Stimulated activated CD8-positive, alpha-beta memory T cell treated with anti-CD3 and anti-CD28 coated beads, Interleukin-4, amount 100 ng/mL, for 1 hour (primary cell): ENCODE data around the gene LZTR1.
A peak's percentile ranks its signal among the peaks of the same experiment; 100 is the strongest.
"Not testable (repeated sequence)": the region's sequence is repeated elsewhere in the genome, so short reads cannot be mapped to it uniquely, and the experiment has no call there.

Experiments used
- DNase-seq, 2 donors: peaks; one replicate each; pipeline ENCODE4 v3.0.0-alpha.2; 2020; ENCODE audit warnings: low read depth in 2 of 2, low spot score in 1 of 2

The LZTR1 gene

DNA sequence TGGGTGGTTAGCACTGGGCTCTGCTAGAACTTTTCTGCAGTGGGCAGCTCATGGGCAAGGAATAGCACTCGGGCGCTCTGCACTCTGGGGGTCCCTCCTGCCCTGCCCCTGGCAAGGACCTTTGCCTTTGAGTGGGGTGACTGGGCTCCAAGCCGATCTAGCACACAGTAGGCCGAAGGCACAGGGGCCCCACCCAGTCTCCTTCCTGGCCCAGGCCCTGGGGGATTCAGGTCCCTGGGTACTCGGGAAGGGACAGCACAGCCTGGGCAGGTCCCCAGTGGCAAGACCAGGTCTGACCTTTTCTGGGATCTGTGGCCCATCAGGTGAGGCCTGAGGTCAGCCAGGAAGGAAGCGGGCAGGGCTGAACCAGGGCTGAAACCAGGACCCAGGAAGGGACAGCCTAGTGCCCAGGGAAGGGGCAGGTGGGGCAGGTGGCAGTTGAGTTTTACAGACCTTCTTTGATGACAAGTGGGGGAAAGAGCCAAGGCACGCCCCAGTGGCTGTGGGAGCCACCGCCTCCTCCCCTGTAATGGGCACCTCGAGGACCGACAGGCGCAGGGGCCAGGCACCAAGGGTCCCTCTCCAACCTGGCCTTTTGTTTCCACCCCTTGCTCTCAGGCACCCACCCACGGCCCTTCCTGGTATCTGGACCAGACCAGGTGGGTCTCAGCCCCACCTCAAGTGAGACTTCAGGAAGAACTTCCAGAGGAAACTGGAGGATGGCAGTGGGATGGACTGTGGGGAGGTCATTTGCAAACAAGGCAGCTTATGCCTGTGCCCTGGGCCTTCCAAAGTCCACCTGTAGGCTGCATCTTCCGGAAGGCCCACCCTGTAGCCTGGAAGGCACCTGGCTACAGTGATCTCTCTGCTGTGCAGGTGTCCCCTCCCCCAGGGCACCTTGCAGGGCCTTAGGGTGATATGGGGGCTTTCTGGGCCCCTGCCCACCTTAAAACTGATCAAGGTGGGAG lies 15.9 kb upstream of the LZTR1 start:
- DNase-seq: no peak

DNA sequence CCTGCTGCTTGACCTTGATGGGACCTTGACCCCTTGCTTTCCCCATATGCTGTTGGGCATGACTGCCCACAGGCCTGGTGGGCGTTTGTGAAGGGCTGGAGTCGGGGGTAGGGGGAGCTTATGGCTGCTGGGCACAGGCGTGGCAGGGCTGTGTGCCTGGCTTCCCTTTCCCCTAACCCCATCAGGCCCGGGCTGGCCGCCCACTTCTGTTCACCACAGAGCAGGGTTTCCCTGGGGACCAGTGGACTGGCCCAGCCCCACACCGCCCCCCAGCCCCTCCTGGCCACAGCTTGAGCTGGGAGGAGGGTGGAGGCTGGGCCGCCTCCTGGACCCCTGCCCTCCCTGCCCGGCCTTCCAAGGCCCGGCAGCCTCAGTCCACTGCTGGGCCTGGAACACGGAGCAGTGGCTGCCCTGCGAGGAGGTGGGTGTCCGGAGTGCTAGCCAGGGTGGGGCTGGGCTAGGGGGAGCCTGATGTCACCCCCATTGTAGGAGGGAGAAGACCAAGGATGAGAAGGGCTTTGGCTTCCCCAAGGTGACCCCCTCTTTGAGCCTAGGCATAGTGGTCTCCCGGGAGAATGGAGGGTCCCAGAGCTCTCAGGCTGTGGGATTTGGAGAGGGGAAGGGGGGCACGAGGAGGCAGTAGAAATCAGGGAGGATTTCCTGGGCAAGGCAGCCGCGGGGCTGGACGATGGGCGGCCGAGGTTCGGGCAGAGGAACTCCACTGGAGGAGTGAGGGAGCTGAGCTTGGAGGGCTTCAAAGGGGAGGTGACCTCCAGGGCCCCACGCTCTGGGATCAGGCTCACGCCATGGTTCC lies 15.0 kb upstream of the LZTR1 start, which contains the start of gene AIFM3:
Gene AIFM3, plus strand, starts transcription at position 373 of the 814 bp plus-strand sequence. CDS start 690 bp downstream, outside the sequence.
- DNase-seq: no peak

DNA sequence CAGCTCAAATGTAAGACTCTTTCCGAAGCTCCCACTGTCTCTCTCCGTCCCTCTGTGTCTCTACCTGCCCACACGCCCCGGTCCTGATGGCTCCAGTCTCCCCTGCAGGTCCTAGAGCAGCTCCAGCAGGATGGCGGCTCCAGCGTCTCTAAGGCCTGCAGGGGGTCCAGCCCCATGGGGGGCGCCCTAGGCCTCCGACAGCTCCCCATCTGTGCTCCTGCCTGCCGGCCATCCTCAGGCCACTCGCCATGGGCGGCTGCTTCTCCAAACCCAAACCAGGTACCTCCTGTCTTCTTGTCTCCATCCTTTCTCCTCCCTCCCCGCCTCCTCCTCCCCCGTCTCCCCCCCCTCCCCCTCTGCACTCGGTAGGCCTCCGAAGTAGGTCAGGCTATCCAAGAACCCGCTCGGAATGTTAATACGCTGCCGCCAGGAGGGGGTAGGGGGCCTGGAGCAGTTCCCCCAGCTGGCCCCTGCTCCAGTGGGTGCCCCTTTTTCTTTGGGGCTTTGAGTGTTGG lies 14.3 kb upstream of the LZTR1 start:
- DNase-seq: no peak

DNA sequence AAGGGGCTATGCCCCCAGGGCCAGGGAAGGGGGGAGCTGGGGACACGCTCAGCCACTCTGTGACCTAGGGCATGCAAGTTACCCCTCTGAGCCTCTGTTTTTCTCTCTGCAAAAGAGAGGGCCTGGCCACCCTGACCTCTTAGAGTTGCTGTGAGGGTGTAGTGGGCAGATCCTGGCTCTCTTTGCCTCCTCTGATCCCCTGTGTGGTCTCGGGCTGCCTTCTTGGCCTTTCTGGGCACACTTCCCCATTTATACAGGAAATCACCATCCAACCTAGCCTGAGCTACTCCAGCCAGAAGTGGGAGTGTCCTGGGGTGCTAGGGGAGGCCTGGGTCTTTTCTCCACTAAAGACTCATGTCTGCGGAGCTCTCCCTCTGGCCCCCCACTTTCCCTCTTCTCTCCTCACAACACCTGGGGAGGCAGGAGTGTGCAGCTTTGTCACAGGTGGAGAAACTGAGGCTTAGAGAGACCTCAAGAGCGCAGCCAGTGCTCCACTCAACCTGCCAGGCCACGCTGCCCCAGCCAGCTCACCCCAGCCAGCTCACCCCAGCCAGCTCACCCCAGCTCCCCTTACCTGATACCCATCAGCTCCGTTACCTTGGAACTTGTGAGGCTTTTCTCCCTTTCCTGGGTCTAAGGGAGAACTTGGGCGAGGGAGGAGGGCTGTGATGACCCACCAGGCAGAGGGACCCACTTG lies 13.7 kb upstream of the LZTR1 start:
- no peak for DNase-seq

DNA sequence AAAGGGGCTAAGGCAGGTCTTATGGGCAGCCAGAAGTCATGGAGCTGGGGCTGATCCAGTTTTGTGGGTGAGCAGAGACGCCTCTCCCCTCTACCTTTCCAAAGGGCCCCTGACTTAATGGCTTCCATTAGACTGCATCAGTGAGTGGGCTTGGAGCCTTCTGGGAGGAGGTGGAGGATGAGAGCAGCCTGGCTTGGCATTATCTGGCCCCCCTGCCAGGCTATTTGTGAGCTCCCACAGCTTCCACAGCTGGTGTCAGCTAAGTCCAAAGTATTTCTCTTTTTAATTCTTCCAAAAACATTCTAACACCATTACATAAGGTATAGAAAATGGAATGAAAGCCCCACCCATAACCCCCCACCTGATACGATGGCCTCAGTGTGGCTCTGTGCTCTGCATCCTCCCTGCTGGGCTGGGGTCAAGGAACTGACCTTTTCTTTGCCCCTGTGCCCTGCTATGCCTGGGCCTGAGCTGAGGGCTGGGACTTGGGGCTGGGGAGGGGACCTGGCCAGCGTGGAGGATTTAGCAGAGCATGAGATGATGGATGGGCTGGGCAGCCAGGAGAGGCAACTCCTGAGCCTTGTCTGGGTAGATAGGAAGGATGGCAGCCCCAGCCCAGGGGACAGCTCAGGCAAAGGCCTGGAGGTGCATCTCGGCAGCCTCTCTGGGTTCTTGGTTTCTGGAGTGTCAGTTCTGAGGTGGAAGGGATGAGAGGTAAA lies 11.0 kb upstream of the LZTR1 start:
- DNase-seq: no peak

DNA sequence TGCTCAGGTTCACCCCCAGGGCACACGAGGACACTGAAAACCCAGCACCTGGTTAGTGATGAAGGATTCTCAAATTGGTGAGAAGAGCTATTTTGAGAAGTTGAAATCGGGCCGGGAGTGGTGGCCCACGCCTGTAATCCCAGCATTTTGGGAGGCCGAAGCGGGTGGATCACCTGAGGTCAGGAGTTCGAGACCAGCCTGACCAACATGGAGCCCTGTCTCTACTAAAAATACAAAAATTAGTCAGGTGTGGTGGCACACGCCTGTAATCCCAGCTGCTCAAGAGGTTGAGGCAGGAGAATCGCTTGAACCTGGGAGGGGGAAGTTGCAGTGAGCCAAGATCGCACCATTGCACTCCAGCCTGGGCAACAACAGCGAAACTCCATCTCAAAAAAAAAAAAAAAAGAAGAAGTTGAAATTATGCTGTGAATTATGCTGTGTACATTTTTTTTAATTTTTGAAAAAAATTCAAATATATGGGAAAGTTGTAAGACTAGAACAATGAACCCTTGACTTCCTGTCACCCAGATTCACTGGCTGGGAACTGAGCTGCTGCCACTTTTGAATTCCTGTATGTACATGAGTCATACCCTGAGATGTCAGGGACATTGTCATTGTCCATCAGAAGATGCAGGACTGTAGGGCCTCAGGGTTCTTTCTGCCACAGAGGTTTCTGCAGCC lies 9.9 kb upstream of the LZTR1 start:
- DNase-seq: not testable (repeated sequence)

DNA sequence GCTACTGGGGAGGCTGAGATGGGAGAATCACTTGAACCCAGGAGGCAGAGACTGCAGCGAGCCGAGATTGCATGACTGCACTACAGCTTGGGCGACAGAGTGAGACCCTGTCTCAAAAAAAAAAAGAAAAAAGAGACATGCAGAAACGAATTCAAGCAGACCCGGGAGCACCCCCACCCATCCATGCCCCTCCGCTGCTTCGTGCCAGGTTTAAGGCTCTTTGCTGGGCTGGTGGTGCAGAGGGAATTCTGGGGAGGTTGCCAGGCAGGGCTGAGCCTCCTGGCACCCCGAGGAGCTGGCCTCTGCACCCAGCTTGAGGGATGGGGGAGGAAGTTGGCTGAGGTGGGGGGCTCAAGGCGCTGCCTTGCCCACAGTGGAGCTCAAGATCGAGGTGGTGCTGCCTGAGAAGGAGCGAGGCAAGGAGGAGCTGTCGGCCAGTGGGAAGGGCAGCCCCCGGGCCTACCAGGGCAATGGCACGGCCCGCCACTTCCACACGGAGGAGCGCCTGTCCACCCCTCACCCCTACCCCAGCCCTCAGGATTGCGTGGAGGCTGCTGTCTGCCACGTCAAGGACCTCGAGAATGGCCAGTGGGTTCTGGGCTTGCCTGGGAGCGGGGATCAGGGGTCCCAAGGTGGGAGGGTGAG lies 9.0 kb upstream of the LZTR1 start:
- no peak for DNase-seq

DNA sequence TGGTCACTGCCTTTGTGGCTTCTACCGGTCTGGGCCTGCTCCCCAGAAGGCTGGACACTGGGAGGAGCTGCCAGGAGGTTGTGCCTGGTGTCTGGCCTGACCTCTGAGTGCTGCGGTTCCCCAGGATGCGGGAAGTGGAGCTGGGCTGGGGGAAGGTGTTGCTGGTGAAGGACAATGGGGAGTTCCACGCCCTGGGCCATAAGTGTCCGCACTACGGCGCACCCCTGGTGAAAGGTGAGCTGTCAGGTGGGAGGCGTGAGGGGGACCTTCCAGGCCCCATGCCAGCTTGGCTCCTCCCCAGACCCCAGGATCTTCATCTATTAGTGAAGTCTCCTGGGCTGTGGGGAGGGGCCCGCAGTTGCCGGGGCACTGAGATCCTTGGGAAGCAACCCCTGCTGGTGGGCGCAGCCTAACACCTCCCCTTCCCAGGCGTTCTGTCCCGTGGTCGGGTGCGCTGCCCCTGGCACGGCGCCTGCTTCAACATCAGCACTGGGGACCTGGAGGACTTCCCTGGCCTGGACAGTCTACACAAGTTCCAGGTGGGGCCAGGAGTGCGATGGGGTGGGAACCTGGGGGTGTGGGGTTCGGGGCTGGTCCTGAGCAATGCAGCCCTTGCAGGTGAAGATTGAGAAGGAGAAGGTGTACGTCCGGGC lies 8.3 kb upstream of the LZTR1 start:
- no peak for DNase-seq

DNA sequence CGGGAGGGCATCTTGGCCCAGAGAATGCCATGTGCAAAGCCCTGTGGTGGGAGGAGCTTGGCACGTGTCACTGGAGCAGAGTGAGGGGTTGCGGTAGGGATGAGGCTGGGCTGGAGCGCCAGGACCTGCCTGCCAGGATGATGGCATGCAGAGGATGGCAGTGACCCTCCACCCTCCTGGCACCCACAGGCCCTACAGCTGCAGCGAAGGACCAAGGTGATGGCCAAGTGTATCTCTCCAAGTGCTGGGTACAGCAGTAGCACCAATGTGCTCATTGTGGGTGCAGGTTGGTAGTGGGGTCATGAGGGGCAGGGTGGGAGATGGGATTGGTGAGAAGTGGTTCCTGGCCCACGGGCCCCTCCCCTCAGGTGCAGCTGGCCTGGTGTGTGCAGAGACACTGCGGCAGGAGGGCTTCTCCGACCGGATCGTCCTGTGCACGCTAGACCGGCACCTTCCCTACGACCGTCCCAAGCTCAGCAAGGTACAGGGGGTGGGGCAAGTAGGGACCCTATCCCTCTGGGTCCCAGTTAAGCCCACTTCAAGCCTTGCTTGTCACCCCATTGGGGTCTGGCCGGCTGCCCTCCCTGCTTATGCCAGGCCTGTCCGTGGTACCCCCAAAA lies 7.7 kb upstream of the LZTR1 start:
- no peak for DNase-seq

DNA sequence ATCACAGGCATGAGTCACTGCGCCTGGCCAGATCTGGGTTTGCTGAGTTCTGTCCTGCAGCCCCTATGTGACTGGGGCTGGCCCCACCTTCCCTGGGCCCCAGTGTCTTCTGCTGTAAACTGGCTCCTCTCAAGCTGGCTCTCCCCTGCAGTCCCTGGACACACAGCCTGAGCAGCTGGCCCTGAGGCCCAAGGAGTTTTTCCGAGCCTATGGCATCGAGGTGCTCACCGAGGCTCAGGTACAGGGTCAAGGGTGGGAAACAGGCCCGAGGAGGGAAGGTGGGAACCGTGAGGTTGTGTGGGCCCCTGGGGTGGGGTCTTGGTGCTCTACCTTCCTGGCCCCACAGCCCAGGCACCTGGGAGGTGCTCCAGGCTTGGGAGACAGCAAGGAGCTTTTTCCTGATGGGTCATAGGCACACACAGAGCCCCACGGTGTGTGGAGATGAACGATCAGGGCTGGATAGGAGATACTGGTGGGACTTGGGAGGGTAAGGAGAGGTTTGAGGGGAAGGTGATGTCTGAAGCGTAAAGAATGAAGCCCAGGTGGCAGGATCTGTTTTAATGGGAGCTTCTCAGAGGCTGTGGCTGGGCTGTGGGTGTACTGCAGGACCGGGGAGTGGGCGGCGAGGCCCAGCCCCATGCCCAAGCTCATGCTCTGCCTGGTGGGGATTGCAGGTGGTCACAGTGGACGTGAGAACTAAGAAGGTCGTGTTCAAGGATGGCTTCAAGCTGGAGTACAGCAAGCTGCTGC lies 6.4 kb upstream of the LZTR1 start:
- no peak for DNase-seq

DNA sequence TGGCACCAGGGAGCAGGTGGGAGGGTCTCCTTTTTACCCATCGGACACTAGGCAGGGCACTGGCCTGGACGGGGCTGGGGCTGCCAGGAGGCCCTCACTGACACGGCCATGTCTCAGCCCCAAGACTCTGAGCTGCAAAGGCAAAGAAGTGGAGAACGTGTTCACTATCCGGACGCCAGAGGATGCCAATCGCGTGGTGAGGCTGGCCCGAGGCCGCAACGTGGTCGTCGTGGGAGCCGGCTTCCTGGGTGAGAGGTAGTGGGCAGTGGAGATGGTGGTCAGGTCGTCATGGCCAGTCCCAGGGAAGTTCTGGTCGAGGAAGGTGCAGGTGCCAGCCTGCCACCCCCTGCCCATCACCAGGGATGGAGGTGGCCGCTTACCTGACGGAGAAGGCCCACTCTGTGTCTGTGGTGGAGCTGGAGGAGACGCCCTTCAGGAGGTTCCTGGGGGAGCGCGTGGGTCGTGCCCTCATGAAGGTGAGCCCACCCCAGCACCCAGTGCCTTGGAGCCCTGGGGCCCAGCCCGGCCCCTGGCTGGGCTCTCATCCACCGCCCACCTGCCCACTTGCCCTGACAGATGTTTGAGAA lies 5.7 kb upstream of the LZTR1 start:
- DNase-seq: no peak

DNA sequence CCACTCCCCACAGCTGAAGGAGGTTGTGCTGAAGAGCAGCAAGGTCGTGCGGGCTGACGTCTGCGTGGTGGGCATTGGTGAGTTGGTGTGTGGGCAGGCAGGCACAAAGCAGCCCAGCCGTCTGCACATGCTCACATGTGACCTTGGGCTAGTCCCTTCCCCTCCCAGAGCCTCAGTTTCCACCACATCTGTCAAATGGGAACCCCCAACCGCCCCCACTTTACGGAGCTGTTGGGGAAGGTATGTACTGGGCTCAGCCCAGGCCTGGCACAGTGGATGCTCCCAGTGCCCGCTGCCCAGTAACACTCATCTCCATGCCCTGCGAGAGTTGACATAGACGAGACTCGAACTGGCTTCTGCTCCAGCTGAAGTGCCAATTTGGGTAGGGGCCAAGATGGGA lies 5.1 kb upstream of the LZTR1 start:
- no peak for DNase-seq

DNA sequence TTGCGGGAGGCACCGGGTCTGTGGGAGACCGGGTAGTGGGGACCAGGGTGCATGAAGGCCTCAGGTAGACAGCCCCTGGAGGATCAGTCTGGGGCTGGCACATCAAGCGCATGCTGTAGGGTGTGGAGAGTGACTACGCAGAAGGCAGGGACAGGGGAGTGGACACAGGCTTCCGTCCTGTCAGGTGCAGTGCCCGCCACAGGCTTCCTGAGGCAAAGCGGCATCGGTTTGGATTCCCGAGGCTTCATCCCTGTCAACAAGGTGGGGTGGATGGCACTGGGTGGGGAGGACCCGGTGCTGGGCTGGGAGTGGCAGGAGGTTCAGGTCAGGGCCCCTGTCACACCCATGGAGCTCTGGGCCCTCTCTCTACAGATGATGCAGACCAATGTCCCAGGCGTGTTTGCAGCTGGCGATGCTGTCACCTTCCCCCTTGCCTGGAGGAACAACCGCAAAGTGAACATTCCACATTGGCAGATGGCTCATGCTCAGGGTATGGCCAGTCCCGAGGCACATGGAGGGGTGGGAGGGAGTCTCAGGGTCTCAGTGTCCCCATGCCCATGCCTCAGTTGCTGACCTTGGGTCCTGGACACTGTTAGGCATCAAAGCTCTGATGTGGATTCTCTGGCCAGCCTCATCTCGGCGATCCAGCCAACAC lies 4.5 kb upstream of the LZTR1 start:
- DNase-seq: no peak

DNA sequence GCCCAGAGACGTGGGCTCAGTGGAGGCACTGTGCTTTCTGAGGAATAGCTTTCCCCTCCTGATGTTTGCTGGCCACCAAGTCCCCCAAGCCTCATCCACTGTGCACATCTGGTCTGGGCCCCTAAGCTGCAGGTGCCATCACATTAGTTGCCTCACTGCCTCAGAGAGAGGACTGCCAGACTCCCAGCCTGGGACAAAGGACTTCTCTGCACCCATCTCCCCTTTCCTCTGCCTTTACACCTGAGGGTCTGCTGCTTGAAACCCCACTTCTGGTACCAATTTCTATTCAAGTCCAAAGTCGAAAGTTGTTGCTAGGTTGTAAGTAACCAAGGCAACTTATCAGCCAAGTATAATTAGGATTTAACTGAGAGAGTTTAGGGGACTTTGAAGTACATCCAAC lies 3.7 kb upstream of the LZTR1 start:
- no peak for DNase-seq

DNA sequence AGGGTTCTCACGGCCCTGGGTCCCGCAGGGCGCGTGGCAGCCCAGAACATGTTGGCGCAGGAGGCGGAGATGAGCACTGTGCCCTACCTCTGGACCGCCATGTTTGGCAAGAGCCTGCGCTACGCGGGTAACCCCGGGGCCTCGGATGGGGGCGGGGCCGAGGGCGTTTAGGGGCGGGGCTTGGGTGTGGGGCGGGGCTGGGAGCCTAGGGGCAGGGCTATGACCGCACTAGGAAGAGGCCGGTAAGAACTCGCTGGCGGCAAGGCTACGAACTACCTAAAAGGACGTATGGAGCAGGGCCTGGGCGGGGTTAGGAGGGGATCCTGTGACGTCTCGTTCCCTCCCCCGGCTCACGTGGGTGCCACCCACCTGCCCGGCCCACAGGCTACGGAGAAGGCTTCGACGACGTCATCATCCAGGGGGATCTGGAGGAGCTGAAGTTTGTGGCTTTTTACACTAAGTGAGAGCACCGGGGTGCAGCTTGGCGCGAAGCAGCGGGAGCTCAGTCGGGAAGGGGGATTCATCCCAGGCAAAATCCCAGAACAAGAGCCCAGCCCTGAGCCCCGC lies 2.8 kb upstream of the LZTR1 start:
- peak in 1 of 2 donors; percentile 26 for DNase-seq

DNA sequence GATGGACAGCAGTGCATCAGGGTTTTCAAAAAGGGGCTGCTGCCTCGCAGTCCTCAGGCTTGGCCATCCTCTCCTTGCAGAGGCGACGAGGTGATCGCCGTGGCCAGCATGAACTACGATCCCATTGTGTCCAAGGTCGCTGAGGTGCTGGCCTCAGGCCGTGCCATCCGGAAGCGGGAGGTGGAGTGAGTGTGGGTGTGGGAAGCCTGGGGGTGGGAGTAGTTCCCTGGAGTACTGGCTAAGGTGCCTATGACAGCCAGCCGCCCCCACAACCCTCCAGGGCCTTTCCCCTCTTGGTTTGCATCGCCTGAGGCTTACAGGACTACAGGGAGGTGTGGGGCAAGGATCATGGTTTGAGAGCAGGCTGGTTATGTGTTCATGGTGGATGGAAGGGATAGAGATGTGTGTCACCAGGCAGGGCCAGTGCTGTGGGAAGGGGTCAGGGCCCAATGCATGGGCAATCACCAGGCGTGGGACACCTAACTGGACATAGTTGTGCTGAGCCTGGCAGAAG lies 2.1 kb upstream of the LZTR1 start:
- no peak for DNase-seq
